GM18519 (cell line): Measurements from ENCODE around the gene SOX6.

Source experiments
- ATAC-seq: cut with Tn5 transposase; IDR thresholded peaks from one replicate; pipeline ENCODE4 v1.9.1; 2021; ENCODE audit warnings: mild to moderate bottlenecking, moderate library complexity; ENCODE audit not compliant: unreplicated experiment, low FRiP score

The SOX6 gene

GRCh38 chr11:15920856-15921629 is 435.3 kb downstream of the SOX6 start:
- no peak for ATAC-seq

DNA sequence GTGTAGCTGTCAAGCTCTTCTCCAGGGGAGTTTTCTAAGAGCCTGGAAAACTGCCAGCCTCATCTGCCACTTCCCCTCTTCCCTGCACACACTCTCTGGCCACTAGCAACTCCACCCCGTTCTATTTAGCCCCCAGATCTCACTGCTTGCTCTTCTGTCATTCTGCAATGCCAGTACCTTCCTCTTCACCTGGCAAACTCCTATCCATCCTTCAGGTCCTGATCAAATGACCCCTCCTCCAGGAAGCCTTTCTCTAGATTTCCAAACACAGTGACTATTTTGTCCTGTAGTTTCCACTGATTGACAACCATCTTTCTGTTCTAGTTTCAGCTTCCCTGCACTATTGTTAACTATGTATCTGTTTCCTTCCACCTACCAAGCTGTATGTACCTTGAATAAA is 437.7 kb downstream of the SOX6 start:
- no peak for ATAC-seq

- ATAC-seq: no peak
These were observed 438.1 kb downstream of the SOX6 start for GRCh38 chr11:15918212-15918611.
